Measurements from ENCODE around the gene INSYN2B.

INSYN2B gene

DNA sequence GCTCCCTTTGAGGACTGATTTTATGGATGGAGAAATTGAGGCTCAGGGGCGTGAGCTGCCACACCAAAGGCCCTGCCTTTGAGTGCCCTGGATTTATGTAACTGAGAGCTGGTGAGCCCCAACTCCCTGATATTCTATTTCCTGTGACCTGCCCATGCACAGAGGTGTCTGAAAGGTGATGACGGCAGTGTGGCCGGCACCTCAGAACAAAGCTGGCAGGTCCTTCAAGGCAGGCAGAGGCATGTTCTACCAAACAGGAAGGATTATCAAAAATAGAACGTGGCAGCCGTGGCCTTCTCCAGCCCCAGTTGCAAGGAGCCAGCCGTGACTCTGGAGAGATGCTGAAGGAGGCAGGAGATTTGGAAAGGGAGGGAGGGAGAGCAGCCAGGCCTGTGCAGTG, 36.2 kb downstream of the INSYN2B start:
- Histone ChIP-seq H3K9me3 (ENCODE audit: insufficient read depth, low read length) (no peaks in the 10 kb centered on the region), H3K36me3 (ENCODE audit: low read length) (no peaks in the 10 kb centered on the region), H3K27ac (ENCODE audit: low read depth, low read length) (no peak overlapping the region), H3K4me3 (ENCODE audit: insufficient read depth, low read length, poor library complexity, severe bottlenecking) (no peak overlapping the region), H4K20me1 (ENCODE audit: low read depth, low read length) (no peaks in the 10 kb centered on the region), H3K79me2 (ENCODE audit: insufficient read depth, low read length) (no peaks in the 10 kb centered on the region), H3K9ac (ENCODE audit: low read length) (no peak overlapping the region), H3F3A (ENCODE audit: insufficient read depth) (no peaks in the 10 kb centered on the region), H2AFZ (ENCODE audit: low read depth, low read length, severe bottlenecking) (no peak overlapping the region), H3K4me2 (ENCODE audit: low read depth, low read length, poor library complexity, severe bottlenecking) (no peak overlapping the region), H3K9me2 (replicated peaks; ENCODE audit: insufficient read depth, low read length) (no peaks in the 10 kb centered on the region), H3K27me3 (ENCODE audit: low read length) (no peaks in the 10 kb centered on the region)
- no peak for TF ChIP-seq EZH2phosphoT487 (conservative IDR thresholded peaks at IDR 0.05; ENCODE audit: low read length)
- TF ChIP-seq, protein P1, sequence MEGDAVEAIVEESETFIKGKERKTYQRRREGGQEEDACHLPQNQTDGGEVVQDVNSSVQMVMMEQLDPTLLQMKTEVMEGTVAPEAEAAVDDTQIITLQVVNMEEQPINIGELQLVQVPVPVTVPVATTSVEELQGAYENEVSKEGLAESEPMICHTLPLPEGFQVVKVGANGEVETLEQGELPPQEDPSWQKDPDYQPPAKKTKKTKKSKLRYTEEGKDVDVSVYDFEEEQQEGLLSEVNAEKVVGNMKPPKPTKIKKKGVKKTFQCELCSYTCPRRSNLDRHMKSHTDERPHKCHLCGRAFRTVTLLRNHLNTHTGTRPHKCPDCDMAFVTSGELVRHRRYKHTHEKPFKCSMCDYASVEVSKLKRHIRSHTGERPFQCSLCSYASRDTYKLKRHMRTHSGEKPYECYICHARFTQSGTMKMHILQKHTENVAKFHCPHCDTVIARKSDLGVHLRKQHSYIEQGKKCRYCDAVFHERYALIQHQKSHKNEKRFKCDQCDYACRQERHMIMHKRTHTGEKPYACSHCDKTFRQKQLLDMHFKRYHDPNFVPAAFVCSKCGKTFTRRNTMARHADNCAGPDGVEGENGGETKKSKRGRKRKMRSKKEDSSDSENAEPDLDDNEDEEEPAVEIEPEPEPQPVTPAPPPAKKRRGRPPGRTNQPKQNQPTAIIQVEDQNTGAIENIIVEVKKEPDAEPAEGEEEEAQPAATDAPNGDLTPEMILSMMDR (IDR thresholded peaks at IDR 0.05; ENCODE audit: insufficient read depth, low read length, poor library complexity, severe bottlenecking), result no peak

- Histone ChIP-seq H3K4me2 (ENCODE audit: low read depth, low read length, poor library complexity, severe bottlenecking) (no peak overlapping the region), H3K9me2 (replicated peaks; ENCODE audit: insufficient read depth, low read length) (no peaks in the 10 kb centered on the region), H4K20me1 (ENCODE audit: low read depth, low read length) (no peaks in the 10 kb centered on the region), H3K27ac (ENCODE audit: low read depth, low read length) (no peak overlapping the region), H3K9ac (ENCODE audit: low read length) (no peak overlapping the region), H3K36me3 (ENCODE audit: low read length) (no peaks in the 10 kb centered on the region), H2AFZ (ENCODE audit: low read depth, low read length, severe bottlenecking) (no peak overlapping the region), H3K9me3 (ENCODE audit: insufficient read depth, low read length) (no peaks in the 10 kb centered on the region), H3K4me3 (ENCODE audit: insufficient read depth, low read length, poor library complexity, severe bottlenecking) (no peak overlapping the region), H3K27me3 (ENCODE audit: low read length) (no peaks in the 10 kb centered on the region), H3F3A (ENCODE audit: insufficient read depth) (no peaks in the 10 kb centered on the region), H3K79me2 (ENCODE audit: insufficient read depth, low read length) (no peaks in the 10 kb centered on the region)
- TF ChIP-seq, protein P1 (IDR thresholded peaks at IDR 0.05; ENCODE audit: insufficient read depth, low read length, poor library complexity, severe bottlenecking), result no peak
- TF ChIP-seq EZH2phosphoT487 (conservative IDR thresholded peaks at IDR 0.05; ENCODE audit: low read length), result no peak
Observed at GRCh38 chr5:169943026-169943425, 37.3 kb downstream of the INSYN2B start.

DNA sequence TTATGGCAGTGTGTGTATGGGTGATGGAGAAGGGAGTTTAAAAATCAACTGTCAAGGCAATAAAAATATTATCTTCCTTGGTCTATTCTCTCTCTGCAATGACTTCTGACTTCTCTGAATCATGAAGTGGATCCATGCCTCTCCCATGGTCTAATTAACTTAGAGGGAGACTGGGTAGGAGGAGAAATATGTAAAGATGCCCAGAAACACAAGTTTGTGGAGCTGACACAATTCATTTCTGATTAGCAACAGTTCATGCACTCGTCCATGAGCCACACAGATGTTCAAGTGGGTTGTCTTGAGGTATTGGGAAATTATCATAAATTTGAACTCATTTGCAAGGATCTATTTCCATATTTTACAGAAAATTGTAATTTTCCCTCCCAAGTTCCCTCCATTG, 38.1 kb downstream of the INSYN2B start:
- Histone ChIP-seq H3K9me2 (replicated peaks; ENCODE audit: insufficient read depth, low read length) (no peaks in the 10 kb centered on the region), H2AFZ (ENCODE audit: low read depth, low read length, severe bottlenecking) (no peak overlapping the region), H3K79me2 (ENCODE audit: insufficient read depth, low read length) (no peaks in the 10 kb centered on the region), H3F3A (ENCODE audit: insufficient read depth) (no peaks in the 10 kb centered on the region), H3K9me3 (ENCODE audit: insufficient read depth, low read length) (no peaks in the 10 kb centered on the region), H3K9ac (ENCODE audit: low read length) (no peak overlapping the region), H3K27me3 (ENCODE audit: low read length) (no peaks in the 10 kb centered on the region), H4K20me1 (ENCODE audit: low read depth, low read length) (no peaks in the 10 kb centered on the region), H3K4me2 (ENCODE audit: low read depth, low read length, poor library complexity, severe bottlenecking) (no peak overlapping the region), H3K4me3 (ENCODE audit: insufficient read depth, low read length, poor library complexity, severe bottlenecking) (no peak overlapping the region), H3K27ac (ENCODE audit: low read depth, low read length) (no peak overlapping the region), H3K36me3 (ENCODE audit: low read length) (no peaks in the 10 kb centered on the region)
- no peak for TF ChIP-seq EZH2phosphoT487 (conservative IDR thresholded peaks at IDR 0.05; ENCODE audit: low read length)
- TF ChIP-seq, protein P1 (IDR thresholded peaks at IDR 0.05; ENCODE audit: insufficient read depth, low read length, poor library complexity, severe bottlenecking), result no peak
